Esophagus muscularis mucosa (tissue), 4 donors: ENCODE data around the gene TMEM255B. TPM values are rescaled to one million over a fixed set of nuclear protein-coding genes. Genes with fewer than 3 reads are reported as not detected.
"Not testable (repeated sequence)": the region's sequence is repeated elsewhere in the genome, so short reads cannot be mapped to it uniquely, and the experiment has no call there.

Source experiments
- DNase-seq: peaks from one replicate; pipeline ENCODE4 v3.0.0-alpha.2; 2017; ENCODE audit errors: extremely low spot score
- H3K27ac ChIP-seq, 4 donors: fragments of 200-600 bp; sonication (generic); replicated peaks in 1 of 4; 1 replicate in 3 of 4; 2 replicates in 1 of 4; pipeline ENCODE4 v1.5.1; 2016 to 2019; ENCODE audit warnings: mild to moderate bottlenecking in 1 of 4
- H3K27me3 ChIP-seq, 4 donors: fragments of 200-600 bp; sonication (generic); one replicate each; pipeline versions ENCODE4 v1.5.1 to v1.6.0; 2016 to 2019
- H3K36me3 ChIP-seq, 4 donors: fragments of 200-600 bp; sonication (generic); one replicate each; pipeline ENCODE4 v1.5.1; 2016 to 2019
- H3K4me1 ChIP-seq, 4 donors: fragments of 200-600 bp; sonication (generic); one replicate each; pipeline ENCODE4 v1.5.1; 2016 to 2019
- H3K4me3 ChIP-seq, 4 donors: fragments of 200-600 bp; sonication (generic); 1 replicate in 2 of 4; 2 replicates in 2 of 4; pipeline ENCODE4 v1.5.1; 2016 to 2019; ENCODE audit warnings: mild to moderate bottlenecking in 4 of 4, moderate library complexity in 1 of 4
- H3K9me3 ChIP-seq, 4 donors: fragments of 200-600 bp; sonication (generic); 1 replicate in 3 of 4; 2 replicates in 1 of 4; pipeline ENCODE4 v1.5.1; 2016 to 2019
- CTCF ChIP-seq, 3 experiments: fragments of 200-600 bp in 2 of 3; fragments of 450-650 bp in 1 of 3; sonication (generic) in 2 of 3; IDR thresholded peaks; one replicate each; pipeline ENCODE4 v1.5.1; 2017 to 2019; ENCODE audit warnings: antibody characterized with exemption in 3 of 3, mild to moderate bottlenecking in 2 of 3, moderate library complexity in 1 of 3
- EP300 ChIP-seq: sonication (generic); formaldehyde crosslinking; IDR thresholded peaks from one replicate; pipeline ENCODE4 v1.6.1; 2017; ENCODE audit warnings: antibody characterized with exemption
- POLR2A ChIP-seq: fragments of 450-650 bp; IDR thresholded peaks from one replicate; pipeline ENCODE4 v1.6.1; 2017; ENCODE audit warnings: antibody characterized with exemption, moderate library complexity, mild to moderate bottlenecking, low read depth
- POLR2AphosphoS5 ChIP-seq, 2 donors: sonication (generic); formaldehyde crosslinking; IDR thresholded peaks; one replicate each; pipeline ENCODE4 v1.6.1; 2017; ENCODE audit warnings: antibody characterized with exemption in 2 of 2
- WGBS: methylation state at CpG from one replicate; pipeline ENCODE4 v1.1.5; 2018; 5-methylcytosine and 5-hydroxymethylcytosine counted together
- intact Hi-C: fragments of 100-400 bp; cut with DNase I; formaldehyde crosslinking; loops from one replicate; pipeline ENCODE4 v1.15.1; 2023
- total RNA-seq, 4 donors: library from RNA; depleted of rRNA; stranded (reverse); fragments of >200 nt; gene quantifications; one replicate each; pipeline versions ENCODE4 v1.1.0 to v1.2.1, GENCODE V29; 2016

TMEM255B gene
- total RNA-seq, 4 donors from 2014 or later, result 4.1 to 12.3 (median 10.7) TPM

- Histone ChIP-seq H3K9me3 (no peaks in the 10 kb centered on the region), H3K4me3 (no peak overlapping the region), H3K27ac (peak overlapping the region in 3 of 4 donors; percentile 58 to 94 (median 62)), H3K27me3 (no peaks in the 10 kb centered on the region), H3K4me1 (peaks cover 16 to 44% (median 34%) of the 10 kb centered on the region in 4 donors), H3K36me3 (peaks cover 23 to 67% (median 62%) of the 10 kb centered on the region in 4 donors)
- TF ChIP-seq POLR2AphosphoS5 (IDR thresholded peaks at IDR 0.05) (no peak), CTCF (IDR thresholded peaks at IDR 0.05) (no peak), EP300 (no peak), POLR2A (no peak)
- WGBS, result 89% methylated on average over 23 of the region's 25 CpGs
- no peak for DNase-seq
- intact Hi-C loops, result no loop called here
Measured at GRCh38 chr13:113833111-113833830, 74.2 kb downstream of the TMEM255B start.

GRCh38 chr13:113834006-113834405 is 75.0 kb downstream of the TMEM255B start:
- H3K27me3 ChIP-seq, DNase-seq, intact Hi-C loops, H3K4me3 ChIP-seq, H3K9me3 ChIP-seq: not testable (repeated sequence)
- WGBS, result 70% methylated on average over 15 of the region's 17 CpGs
- H3K27ac ChIP-seq, result peak overlapping the region; percentile 58 to 94 (median 62)
- peaks cover 24 to 51% (median 42%) of the 10 kb centered on the region in 4 donors for H3K4me1 ChIP-seq
- peaks cover 23 to 60% (median 57%) of the 10 kb centered on the region in 4 donors for H3K36me3 ChIP-seq

GRCh38 chr13:113834496-113835200 is 75.6 kb downstream of the TMEM255B start:
- DNase-seq, result no peak
- 84% methylated on average over 10 of the region's 38 CpGs for WGBS
- intact Hi-C loops, result no loop called here
- Histone ChIP-seq H3K27ac (peak overlapping the region; percentile 58 to 94 (median 64)), H3K4me3 (no peak overlapping the region), H3K27me3 (no peaks in the 10 kb centered on the region), H3K9me3 (no peaks in the 10 kb centered on the region), H3K36me3 (peaks cover 23 to 59% (median 55%) of the 10 kb centered on the region in 4 donors), H3K4me1 (peaks cover 30 to 58% (median 48%) of the 10 kb centered on the region in 4 donors)
- TF ChIP-seq POLR2A (no peak), EP300 (no peak), CTCF (IDR thresholded peaks at IDR 0.05) (no peak), POLR2AphosphoS5 (IDR thresholded peaks at IDR 0.05) (no peak)

GRCh38 chr13:113835461-113836270 is 76.6 kb downstream of the TMEM255B start:
- Histone ChIP-seq H3K4me1 (peaks cover 40 to 68% (median 58%) of the 10 kb centered on the region in 4 donors), H3K27ac (peak overlapping the region; percentile 58 to 94 (median 64))
- DNase-seq, result no peak

More at GRCh38 chr13:113835461-113836270, 76.6 kb downstream of the TMEM255B start:
- intact Hi-C loops, result no loop called here
- Histone ChIP-seq H3K9me3 (no peaks in the 10 kb centered on the region), H3K4me3 (no peak overlapping the region), H3K36me3 (peaks cover 23 to 61% (median 49%) of the 10 kb centered on the region in 4 donors), H3K27me3 (no peaks in the 10 kb centered on the region)
- WGBS, result 77% methylated on average over 15 of the region's 37 CpGs
- TF ChIP-seq CTCF (IDR thresholded peaks at IDR 0.05), result no peak
- no peak for TF ChIP-seq EP300
- no peak for TF ChIP-seq POLR2A
- no peak for TF ChIP-seq POLR2AphosphoS5 (IDR thresholded peaks at IDR 0.05)
